K562 (cell line): Measurements from ENCODE around the gene RNF223. TPM values are rescaled to one million over a fixed set of nuclear protein-coding genes. Genes with fewer than 3 reads are reported as not detected.

Experiments
- CCNT2 ChIP-seq: IDR thresholded peaks from 2 replicates; pipeline ENCODE4 v1.6.1; 2011; ENCODE audit warnings: borderline replicate concordance, low read depth, mild to moderate bottlenecking, moderate library complexity, mixed read lengths, low read length; ENCODE audit not compliant: insufficient read length; ENCODE audit errors: extremely low read depth
- GATAD2B ChIP-seq: fragments of 450-650 bp; IDR thresholded peaks from 2 replicates; pipeline ENCODE4 v1.6.1; 2017; ENCODE audit warnings: mild to moderate bottlenecking, borderline replicate concordance
- MYC ChIP-seq, 2 experiments: fragments of 250-450 bp in 1 of 2; sonication (Bioruptor Pico) in 1 of 2; IDR thresholded peaks; 2 replicates each; pipeline versions ENCODE4 v1.5.1 to v1.6.1; 2012 to 2021; ENCODE audit warnings: low read depth in 2 of 2, borderline replicate concordance in 1 of 2, improper control_type of control experiment in 1 of 2, low read length in 1 of 2, mild to moderate bottlenecking in 1 of 2, moderate library complexity in 1 of 2
- NR3C1 ChIP-seq: sonication (generic); formaldehyde crosslinking; IDR thresholded peaks from 2 replicates; pipeline ENCODE4 v1.8.1; 2022; ENCODE audit warnings: missing genetic modification reagents
- PHTF2 ChIP-seq: fragments of 250-450 bp; sonication (Bioruptor Pico); IDR thresholded peaks from 2 replicates; pipeline ENCODE4 v1.5.0; 2021; ENCODE audit warnings: mild to moderate bottlenecking
- SAFB ChIP-seq: fragments of 200-400 bp; formaldehyde crosslinking; IDR thresholded peaks from 2 replicates; pipeline ENCODE4 v1.6.1; 2017; ENCODE audit warnings: low read depth, low read length, borderline replicate concordance
- SAFB2 ChIP-seq: fragments of 200-400 bp; formaldehyde crosslinking; IDR thresholded peaks from 2 replicates; pipeline ENCODE4 v1.6.1; 2018; ENCODE audit warnings: borderline replicate concordance, low read length, low read depth, moderate library complexity; ENCODE audit not compliant: severe bottlenecking
- SIN3A ChIP-seq, 2 experiments: fragments of 150-350 bp in 1 of 2; IDR thresholded peaks; 2 replicates each; pipeline ENCODE4 v1.6.1; 2011 to 2016; ENCODE audit warnings: borderline replicate concordance in 2 of 2, low read depth in 2 of 2, low read length in 2 of 2, mild to moderate bottlenecking in 2 of 2, moderate library complexity in 2 of 2; ENCODE audit not compliant: control insufficient read depth in 1 of 2
- TAF1 ChIP-seq: IDR thresholded peaks from 2 replicates; pipeline ENCODE4 v1.6.1; 2011; ENCODE audit warnings: mild to moderate bottlenecking, low read length, moderate library complexity; ENCODE audit not compliant: insufficient read depth, control insufficient read depth, severe bottlenecking; ENCODE audit errors: extremely low read depth
- U2AF1 ChIP-seq: fragments of 200-400 bp; formaldehyde crosslinking; optimal IDR thresholded peaks from 2 replicates; pipeline ENCODE3; 2017; ENCODE audit warnings: mild to moderate bottlenecking, low read depth, low read length, moderate library complexity
- ZBTB40 ChIP-seq, 2 experiments: fragments of 450-650 bp in 1 of 2; sonication (generic) in 1 of 2; formaldehyde crosslinking in 1 of 2; IDR thresholded peaks; 2 replicates each; pipeline versions ENCODE4 v1.7.1 to v1.9.0; 2016 to 2022; ENCODE audit warnings: inconsistent platforms in 1 of 2, mild to moderate bottlenecking in 1 of 2, missing genetic modification reagents in 1 of 2
- ZFX ChIP-seq: sonication (generic); formaldehyde crosslinking; IDR thresholded peaks from 2 replicates; pipeline ENCODE4 v1.8.0; 2022; ENCODE audit warnings: mild to moderate bottlenecking, missing genetic modification reagents, moderate library complexity
- ZNF583 ChIP-seq: fragments of 250-450 bp; sonication (Bioruptor Pico); IDR thresholded peaks from 2 replicates; pipeline ENCODE4 v1.4.0; 2020
- ZNF764 ChIP-seq: fragments of 250-450 bp; sonication (Bioruptor Pico); IDR thresholded peaks from 2 replicates; pipeline ENCODE4 v1.4.0; 2020; ENCODE audit warnings: low read depth, mild to moderate bottlenecking, moderate library complexity
- polyA plus RNA-seq, 8 experiments: library from polyadenylated mRNA; depleted of rRNA in 4 of 8; stranded (reverse) in 5 of 8; unstranded in 3 of 8; fragments of >200 nt; fragmentation: Nextera tagmentation in 2 of 8; fragmentation: Illumina TruSeq in 1 of 8; extraction: Ambion mirVana in 2 of 8; extraction: Trizol in 1 of 8; gene quantifications; 2 replicates each; pipeline versions ENCODE4 v1.2.1 to v1.2.3, GENCODE V29; 2011 to 2014; ENCODE audit warnings: inconsistent platforms in 1 of 8, missing spikeins in 1 of 8
- total RNA-seq, 7 experiments: library from RNA; depleted of rRNA in 6 of 7; stranded (reverse); fragments of >200 nt in 6 of 7; fragmentation: Illumina TruSeq in 2 of 7; extraction: Trizol in 2 of 7; gene quantifications; 2 replicates each; pipeline versions ENCODE4 v1.2.1 to v1.2.3, GENCODE V29; 2011 to 2021; ENCODE audit warnings: low replicate concordance in 1 of 7
- TF ChIP-seq, protein P1 (sequence below): fragments of 200-800 bp; sonication (Bioruptor generic); IDR thresholded peaks from 2 replicates; pipeline ENCODE4 v1.6.1; 2017; ENCODE audit warnings: missing genetic modification characterization, missing compliant biosample characterization

The RNF223 gene
- total and polyA plus RNA-seq, 9 of the 15 experiments (the other 6 are each of a cell fraction or from before 2014, with no cell fraction given), result 0.04 to 0.32 TPM; not detected in 7

- no peak for TF ChIP-seq ZBTB40 (IDR thresholded peaks at IDR 0.05)
- TF ChIP-seq ZBTB40 (CRISPR knock-in tag; IDR thresholded peaks at IDR 0.05), result no peak
- peak; percentile 71 for TF ChIP-seq ZNF764 (CRISPR knock-in tag)
- peak; percentile 32 for TF ChIP-seq TAF1
- no peak; the same call in 1 of the 2 replicates for TF ChIP-seq SAFB
- TF ChIP-seq PHTF2, result no peak
- TF ChIP-seq SIN3A (IDR thresholded peaks at IDR 0.05; ENCODE audit: borderline replicate concordance in 2 of 2, control insufficient read depth in 1 of 2, low read depth in 2 of 2, low read length in 2 of 2), result peak in 1 of 2 experiments; percentile 63; a peak in 1 of 4 replicates
- peak; percentile 33 for TF ChIP-seq CCNT2
- no peak for TF ChIP-seq NR3C1 (CRISPR knock-in tag)
- TF ChIP-seq MYC (IDR thresholded peaks at IDR 0.05; ENCODE audit: low read depth, low read length), result peak; percentile 20; the same call in 1 of the 2 replicates
- no peak for TF ChIP-seq MYC (CRISPR knock-in tag; IDR thresholded peaks at IDR 0.05; ENCODE audit: borderline replicate concordance, low read depth)
- no peak for TF ChIP-seq SAFB2
- peak; percentile 56; the same call in 1 of the 2 replicates for TF ChIP-seq GATAD2B
- TF ChIP-seq, protein P1, sequence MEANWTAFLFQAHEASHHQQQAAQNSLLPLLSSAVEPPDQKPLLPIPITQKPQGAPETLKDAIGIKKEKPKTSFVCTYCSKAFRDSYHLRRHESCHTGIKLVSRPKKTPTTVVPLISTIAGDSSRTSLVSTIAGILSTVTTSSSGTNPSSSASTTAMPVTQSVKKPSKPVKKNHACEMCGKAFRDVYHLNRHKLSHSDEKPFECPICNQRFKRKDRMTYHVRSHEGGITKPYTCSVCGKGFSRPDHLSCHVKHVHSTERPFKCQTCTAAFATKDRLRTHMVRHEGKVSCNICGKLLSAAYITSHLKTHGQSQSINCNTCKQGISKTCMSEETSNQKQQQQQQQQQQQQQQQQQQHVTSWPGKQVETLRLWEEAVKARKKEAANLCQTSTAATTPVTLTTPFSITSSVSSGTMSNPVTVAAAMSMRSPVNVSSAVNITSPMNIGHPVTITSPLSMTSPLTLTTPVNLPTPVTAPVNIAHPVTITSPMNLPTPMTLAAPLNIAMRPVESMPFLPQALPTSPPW (CRISPR knock-in tag), result peak; percentile 82
- TF ChIP-seq ZFX (CRISPR knock-in tag), result 0 out of 2 replicates have a peak, but pooled peaks have one; percentile 28
- TF ChIP-seq ZNF583 (CRISPR knock-in tag), result 0 out of 2 replicates have a peak, but pooled peaks have one; percentile 18
- peak; percentile 93 for TF ChIP-seq U2AF1
These were observed 4.9 kb downstream of the RNF223 start (continued) for GRCh38 chr1:1069056-1069710.
